Brain microvascular endothelial cell (primary cell): Measurements from ENCODE around the gene DPH5.
A peak's percentile ranks its signal among the peaks of the same experiment; 100 is the strongest.

Experiments used
- DNase-seq: peaks from one replicate; pipeline ENCODE4 v3.0.0-alpha.2; 2020
- H3K27ac ChIP-seq: fragments of 250-450 bp; sonication (Bioruptor Pico); 2 replicates; pipeline ENCODE4 v1.5.1; 2020; ENCODE audit warnings: mild to moderate bottlenecking, moderate library complexity
- H3K27me3 ChIP-seq: fragments of 250-450 bp; sonication (Bioruptor Pico); replicated peaks from 2 replicates; pipeline ENCODE4 v1.5.1; 2020; ENCODE audit warnings: mild to moderate bottlenecking
- H3K36me3 ChIP-seq: fragments of 250-450 bp; sonication (Bioruptor Pico); replicated peaks from 2 replicates; pipeline ENCODE4 v1.5.1; 2020; ENCODE audit warnings: mild to moderate bottlenecking
- H3K4me3 ChIP-seq: 2 replicates; pipeline ENCODE4 v1.5.1; 2011; ENCODE audit warnings: low read depth, mild to moderate bottlenecking, control low read depth, low read length, moderate library complexity
- CTCF ChIP-seq: IDR thresholded peaks from 2 replicates; pipeline ENCODE4 v1.5.1; 2011; ENCODE audit warnings: low read depth, mild to moderate bottlenecking, moderate library complexity, low read length, control low read depth, inconsistent platforms; ENCODE audit errors: missing control alignments
- in situ Hi-C: cut with HindIII; loops from 2 replicates; pipeline ENCODE4 v1.10.0; 2017; ENCODE audit warnings: low sequenced_read_pairs, low pct_ligation_motif_present

Gene DPH5

GRCh38 chr1:101000131-101000873 lies 25.3 kb downstream of the DPH5 start:
- in situ Hi-C loops: no loop called here
- no peak for DNase-seq
- no peak for TF ChIP-seq CTCF
- Histone ChIP-seq H3K4me3 (no peak overlapping the region), H3K27ac (no peak overlapping the region), H3K36me3 (peaks cover 7% of the 10 kb centered on the region), H3K27me3 (no peaks in the 10 kb centered on the region)

GRCh38 chr1:100998426-100998825 lies 27.2 kb downstream of the DPH5 start:
- DNase-seq: no peak
- Histone ChIP-seq H3K27me3 (no peaks in the 10 kb centered on the region), H3K36me3 (peaks cover 7% of the 10 kb centered on the region), H3K27ac (no peak overlapping the region), H3K4me3 (no peak overlapping the region)
- no peak for TF ChIP-seq CTCF
- in situ Hi-C loops: no loop called here

- Histone ChIP-seq H3K4me3 (no peak overlapping the region), H3K27me3 (no peaks in the 10 kb centered on the region), H3K36me3 (peaks cover 2% of the 10 kb centered on the region), H3K27ac (no peak overlapping the region)
- in situ Hi-C loops: no loop called here
- no peak for DNase-seq
- no peak for TF ChIP-seq CTCF
Observed at GRCh38 chr1:100995198-100995988, 30.2 kb downstream of the DPH5 start.

- peak; percentile 80 for DNase-seq
- in situ Hi-C loops: no loop called here
- H3K27ac ChIP-seq: peak overlapping the region; percentile 20
Observed at GRCh38 chr1:100989306-100990077, 36.1 kb downstream of the DPH5 start.

GRCh38 chr1:100988121-100988520 lies 37.5 kb downstream of the DPH5 start:
- TF ChIP-seq CTCF: no peak
- in situ Hi-C loops: no loop called here
- no peak overlapping the region for H3K27ac ChIP-seq
- H3K27me3 ChIP-seq: no peaks in the 10 kb centered on the region
- no peaks in the 10 kb centered on the region for H3K36me3 ChIP-seq
- no peak for DNase-seq
- no peak overlapping the region for H3K4me3 ChIP-seq

More at GRCh38 chr1:100989306-100990077, 36.1 kb downstream of the DPH5 start:
- H3K27me3 ChIP-seq: no peaks in the 10 kb centered on the region
- H3K36me3 ChIP-seq: no peaks in the 10 kb centered on the region
- no peak overlapping the region for H3K4me3 ChIP-seq
- no peak for TF ChIP-seq CTCF
